ENCODE measurements around the gene NECTIN2. TPM values are rescaled to one million over a fixed set of nuclear protein-coding genes. Genes with fewer than 3 reads are reported as not detected.

The NECTIN2 gene
- total RNA-seq, 1 donor from 2014 or later = 108 TPM

GRCh38 chr19:44813841-44814470 is 32.1 kb upstream of the NECTIN2 start:
- ATAC-seq = no peak

GRCh38 chr19:44814517-44814916 is 31.6 kb upstream of the NECTIN2 start:
- Histone ChIP-seq H3K9me3 (no peaks in the 10 kb centered on the region), H3K4me3 (no peak overlapping the region), H3K36me3 (peaks cover 22% of the 10 kb centered on the region), H3K27me3 (no peaks in the 10 kb centered on the region), H3K4me1 (peaks cover 5% of the 10 kb centered on the region), H3K27ac (no peak overlapping the region)
- ATAC-seq (no peak), DNase-seq (no peak)
- TF ChIP-seq CTCF (IDR thresholded peaks at IDR 0.05) = no peak
- intact Hi-C loops (cut with DNase I) = no loop called here

More at GRCh38 chr19:44813841-44814470, 32.1 kb upstream of the NECTIN2 start:
- Histone ChIP-seq H3K36me3 (peaks cover 22% of the 10 kb centered on the region), H3K4me3 (no peak overlapping the region), H3K4me1 (peaks cover 10% of the 10 kb centered on the region), H3K27me3 (no peaks in the 10 kb centered on the region), H3K27ac (no peak overlapping the region), H3K9me3 (no peaks in the 10 kb centered on the region)
- no peak for DNase-seq
- no peak for TF ChIP-seq CTCF (IDR thresholded peaks at IDR 0.05)
- intact Hi-C loops (cut with DNase I) = no loop called here

- Histone ChIP-seq H3K4me1 (no peaks in the 10 kb centered on the region), H3K27me3 (no peaks in the 10 kb centered on the region), H3K27ac (no peak overlapping the region), H3K9me3 (no peaks in the 10 kb centered on the region), H3K36me3 (peaks cover 22% of the 10 kb centered on the region), H3K4me3 (no peak overlapping the region)
- ATAC-seq (no peak), DNase-seq (no peak)
- intact Hi-C loops (cut with DNase I) = no loop called here
- no peak for TF ChIP-seq CTCF (IDR thresholded peaks at IDR 0.05)
Observed at GRCh38 chr19:44816301-44816700, 29.8 kb upstream of the NECTIN2 start.

GRCh38 chr19:44817725-44818465 is 28.2 kb upstream of the NECTIN2 start:
- no peak for TF ChIP-seq CTCF (IDR thresholded peaks at IDR 0.05)
- intact Hi-C loops (cut with DNase I) = no loop called here
- no peak for ATAC-seq

GRCh38 chr19:44818466-44819031 is 27.5 kb upstream of the NECTIN2 start:
- Histone ChIP-seq H3K27ac (no peak overlapping the region), H3K27me3 (no peaks in the 10 kb centered on the region), H3K9me3 (no peaks in the 10 kb centered on the region), H3K4me1 (peaks cover 12% of the 10 kb centered on the region), H3K4me3 (no peak overlapping the region), H3K36me3 (peaks cover 11% of the 10 kb centered on the region)
- no peak for TF ChIP-seq CTCF (IDR thresholded peaks at IDR 0.05)
- no peak for ATAC-seq
- no peak for DNase-seq
- intact Hi-C loops (cut with DNase I) = no loop called here

More at GRCh38 chr19:44817725-44818465, 28.2 kb upstream of the NECTIN2 start:
- H3K27me3 ChIP-seq = no peaks in the 10 kb centered on the region
- H3K9me3 ChIP-seq = no peaks in the 10 kb centered on the region
- no peak for DNase-seq
- no peak overlapping the region for H3K27ac ChIP-seq
- H3K4me1 ChIP-seq = peaks cover 7% of the 10 kb centered on the region
- H3K4me3 ChIP-seq = no peak overlapping the region
- H3K36me3 ChIP-seq = peaks cover 15% of the 10 kb centered on the region
